Dendritic cell treated with granulocyte-macrophage colony-stimulating factor and Interleukin-4, amounts not matched to agents 40 ng/mL and 50 ng/mL, for 4 days (primary cell): ENCODE measurements around the gene MUC6.

Experiments
- H3K27ac Mint-ChIP-seq: one replicate; pipeline ENCODE4 v1.8.0; 2022; ENCODE audit warnings: mild to moderate bottlenecking, mixed read lengths
- H3K27me3 Mint-ChIP-seq: one replicate; pipeline ENCODE4 v1.8.0; 2022; ENCODE audit warnings: mild to moderate bottlenecking, mixed read lengths
- H3K36me3 Mint-ChIP-seq: one replicate; pipeline ENCODE4 v1.8.0; 2022; ENCODE audit warnings: low read depth, mixed read lengths
- H3K4me1 Mint-ChIP-seq: one replicate; pipeline ENCODE4 v1.8.0; 2022; ENCODE audit warnings: low read depth, mixed read lengths
- H3K4me3 Mint-ChIP-seq: one replicate; pipeline ENCODE4 v1.8.0; 2022; ENCODE audit warnings: mild to moderate bottlenecking, moderate library complexity, mixed read lengths
- H3K9me3 Mint-ChIP-seq: one replicate; pipeline ENCODE4 v1.8.0; 2022; ENCODE audit warnings: mixed read lengths
- intact Hi-C: fragments of 100-400 bp; cut with micrococcal nuclease; formaldehyde crosslinking; loops from one replicate; pipeline ENCODE4 v1.15.0; 2022

The MUC6 gene

GRCh38 chr11:1030556-1030955 lies 6.0 kb downstream of the MUC6 start:
- no peak overlapping the region for H3K4me3 Mint-ChIP-seq
- peaks cover 1% of the 10 kb centered on the region for H3K27me3 Mint-ChIP-seq
- no peak overlapping the region for H3K27ac Mint-ChIP-seq
- intact Hi-C loops = no loop called here
- peaks cover 10% of the 10 kb centered on the region for H3K4me1 Mint-ChIP-seq
- H3K9me3 Mint-ChIP-seq = peaks cover 6% of the 10 kb centered on the region
- peaks cover 90% of the 10 kb centered on the region for H3K36me3 Mint-ChIP-seq

DNA sequence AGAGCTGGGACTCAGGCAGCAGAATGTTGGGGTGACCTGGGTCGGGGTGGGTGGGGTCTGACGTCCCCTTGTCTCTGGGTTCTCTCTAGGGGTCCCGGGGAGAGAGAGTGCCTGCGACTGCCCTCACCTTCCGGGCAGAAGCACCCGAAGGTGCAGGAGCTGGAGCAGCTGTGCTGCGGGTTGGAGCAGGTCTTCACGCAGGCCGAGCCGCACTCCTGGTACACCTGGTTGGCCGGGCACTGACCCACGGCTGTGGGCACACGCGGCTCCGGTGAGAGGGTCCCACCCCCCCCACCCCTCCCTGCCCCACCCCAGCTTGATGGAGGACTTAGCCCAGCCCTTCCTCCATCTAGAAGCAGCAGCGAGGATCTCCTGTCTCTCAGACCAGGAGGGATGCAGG lies 6.4 kb downstream of the MUC6 start:
- Mint-ChIP-seq H3K36me3 (peaks cover 90% of the 10 kb centered on the region), H3K9me3 (peaks cover 6% of the 10 kb centered on the region), H3K27ac (no peak overlapping the region), H3K27me3 (peaks cover 1% of the 10 kb centered on the region), H3K4me1 (peaks cover 10% of the 10 kb centered on the region), H3K4me3 (no peak overlapping the region)
- intact Hi-C loops = no loop called here

DNA sequence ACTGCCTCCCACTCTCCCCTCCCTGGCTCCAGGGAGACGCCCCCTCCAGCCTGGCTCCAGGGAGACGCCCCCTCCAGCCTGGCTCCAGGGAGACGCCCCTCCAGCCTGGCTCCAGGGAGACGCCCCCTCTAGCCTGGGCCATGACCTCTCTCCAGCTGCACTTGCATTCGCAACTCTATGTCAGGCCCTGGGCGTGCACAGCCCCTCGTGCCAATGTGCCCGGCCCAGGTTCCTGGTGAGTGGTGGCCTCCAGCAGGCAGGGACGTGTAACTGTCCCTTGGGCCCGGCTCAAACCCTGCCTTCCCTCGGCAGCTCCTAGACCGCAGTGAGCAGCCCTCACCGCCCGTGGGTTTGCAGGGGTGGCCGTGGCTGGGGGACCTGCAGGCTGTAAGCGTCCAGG lies 6.9 kb downstream of the MUC6 start:
- intact Hi-C loops = no loop called here
- H3K9me3 Mint-ChIP-seq = peaks cover 6% of the 10 kb centered on the region
- H3K4me3 Mint-ChIP-seq = no peak overlapping the region
- no peak overlapping the region for H3K27ac Mint-ChIP-seq
- H3K4me1 Mint-ChIP-seq = peaks cover 10% of the 10 kb centered on the region
- peaks cover 1% of the 10 kb centered on the region for H3K27me3 Mint-ChIP-seq
- peaks cover 91% of the 10 kb centered on the region for H3K36me3 Mint-ChIP-seq

- no peak overlapping the region for H3K27ac Mint-ChIP-seq
- no peak overlapping the region for H3K4me3 Mint-ChIP-seq
- peaks cover 10% of the 10 kb centered on the region for H3K4me1 Mint-ChIP-seq
- peaks cover 6% of the 10 kb centered on the region for H3K9me3 Mint-ChIP-seq
- intact Hi-C loops = no loop called here
- H3K27me3 Mint-ChIP-seq = peaks cover 1% of the 10 kb centered on the region
- peaks cover 97% of the 10 kb centered on the region for H3K36me3 Mint-ChIP-seq
These were observed 7.5 kb downstream of the MUC6 start for GRCh38 chr11:1029051-1029450.

GRCh38 chr11:1028616-1029015 lies 7.9 kb downstream of the MUC6 start:
- Mint-ChIP-seq H3K36me3 (peaks cover 98% of the 10 kb centered on the region), H3K9me3 (peaks cover 6% of the 10 kb centered on the region), H3K27ac (no peak overlapping the region), H3K4me3 (no peak overlapping the region), H3K27me3 (peaks cover 1% of the 10 kb centered on the region), H3K4me1 (peaks cover 10% of the 10 kb centered on the region)
- intact Hi-C loops = no loop called here

DNA sequence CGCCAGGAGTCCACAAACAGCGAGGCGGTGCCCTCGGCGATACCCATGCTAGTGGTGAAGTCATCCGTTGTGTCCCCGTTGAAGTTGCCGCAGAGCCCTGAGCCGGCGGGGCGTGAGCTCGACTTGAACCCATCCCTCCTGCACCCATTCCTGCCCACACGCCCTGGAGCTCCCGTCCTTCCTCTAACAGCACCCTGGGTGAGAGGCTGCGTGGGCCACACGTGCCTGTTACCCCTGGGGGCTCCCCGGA lies 8.3 kb downstream of the MUC6 start:
- H3K9me3 Mint-ChIP-seq = peaks cover 6% of the 10 kb centered on the region
- peaks cover 10% of the 10 kb centered on the region for H3K4me1 Mint-ChIP-seq
- no peak overlapping the region for H3K4me3 Mint-ChIP-seq
- H3K27me3 Mint-ChIP-seq = peaks cover 1% of the 10 kb centered on the region
- H3K27ac Mint-ChIP-seq = no peak overlapping the region
- H3K36me3 Mint-ChIP-seq = peaks cover 98% of the 10 kb centered on the region
- intact Hi-C loops = no loop called here

GRCh38 chr11:1027483-1028290 lies 8.8 kb downstream of the MUC6 start:
- intact Hi-C loops = no loop called here
- Mint-ChIP-seq H3K9me3 (peaks cover 6% of the 10 kb centered on the region), H3K4me3 (no peak overlapping the region), H3K27ac (no peak overlapping the region), H3K4me1 (peaks cover 15% of the 10 kb centered on the region), H3K36me3 (peaks cover 98% of the 10 kb centered on the region), H3K27me3 (peaks cover 1% of the 10 kb centered on the region)

DNA sequence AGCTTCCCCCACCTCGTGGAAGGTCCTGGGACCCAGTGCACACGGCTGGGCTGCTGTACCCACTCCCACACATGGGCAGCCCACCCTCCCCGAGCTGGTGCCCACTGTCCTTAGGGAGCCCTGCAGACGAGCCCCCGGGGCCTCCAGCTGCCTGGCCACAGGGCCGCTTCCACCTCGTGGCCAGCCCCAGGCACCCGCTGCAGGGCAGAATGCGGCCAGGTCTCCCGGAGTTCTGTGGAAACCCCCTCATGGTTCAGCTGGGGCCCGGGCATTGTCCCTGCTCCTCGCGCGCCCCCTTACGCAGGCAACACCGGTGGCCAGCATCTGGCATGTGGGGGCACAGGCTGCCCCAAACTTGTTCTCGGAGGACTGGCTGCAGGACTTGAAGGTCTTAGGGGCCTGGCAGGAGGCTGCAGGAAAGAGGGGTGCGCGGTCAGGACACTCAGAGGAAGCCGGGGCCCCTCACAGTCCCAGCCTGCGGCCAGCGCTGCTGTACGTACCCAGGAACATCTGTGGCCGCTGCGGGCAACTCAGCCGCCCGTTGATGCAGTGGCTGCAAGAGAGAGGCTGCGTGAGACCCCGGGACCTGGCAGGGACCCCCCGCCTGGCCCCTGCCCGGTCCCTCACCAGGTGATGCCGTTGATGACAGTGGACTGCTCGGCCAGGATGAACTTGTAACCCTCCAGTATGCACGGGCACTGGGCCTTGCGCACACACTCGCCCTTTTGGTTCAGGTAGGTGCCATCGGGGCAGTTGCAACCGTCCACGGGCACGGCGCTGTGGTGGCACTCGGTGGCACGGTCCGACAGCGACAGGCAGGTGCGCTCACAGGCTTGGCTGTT lies 9.7 kb downstream of the MUC6 start:
- intact Hi-C loops = no loop called here
- Mint-ChIP-seq H3K4me3 (no peak overlapping the region), H3K36me3 (peaks cover 98% of the 10 kb centered on the region), H3K27me3 (no peaks in the 10 kb centered on the region), H3K27ac (no peak overlapping the region), H3K9me3 (peaks cover 2% of the 10 kb centered on the region), H3K4me1 (peaks cover 12% of the 10 kb centered on the region)

DNA sequence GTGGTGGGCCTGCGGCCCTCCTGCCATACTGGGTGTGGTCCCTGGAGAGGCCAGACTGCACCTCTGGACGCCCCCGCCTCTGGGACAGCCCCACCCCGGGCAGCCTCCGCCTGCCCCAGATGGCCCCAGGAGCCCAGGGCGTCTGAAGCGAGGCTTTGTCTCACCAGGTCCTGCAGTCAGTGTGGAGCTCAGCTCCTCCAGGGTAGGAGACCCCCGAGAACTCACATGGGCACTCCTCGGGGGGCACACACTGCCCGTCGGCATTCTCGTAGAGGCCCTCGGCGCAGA lies 10.4 kb downstream of the MUC6 start:
- intact Hi-C loops = no loop called here
- Mint-ChIP-seq H3K27me3 (no peaks in the 10 kb centered on the region), H3K9me3 (no peaks in the 10 kb centered on the region), H3K27ac (no peak overlapping the region), H3K4me3 (no peak overlapping the region), H3K4me1 (peaks cover 10% of the 10 kb centered on the region), H3K36me3 (peaks cover 96% of the 10 kb centered on the region)

GRCh38 chr11:1025410-1026162 lies 10.9 kb downstream of the MUC6 start:
- Mint-ChIP-seq H3K9me3 (no peaks in the 10 kb centered on the region), H3K27me3 (no peaks in the 10 kb centered on the region), H3K4me3 (no peak overlapping the region), H3K4me1 (peaks cover 10% of the 10 kb centered on the region), H3K27ac (no peak overlapping the region), H3K36me3 (peaks cover 91% of the 10 kb centered on the region)
- intact Hi-C loops = no loop called here

- Mint-ChIP-seq H3K4me1 (peaks cover 10% of the 10 kb centered on the region), H3K27ac (no peak overlapping the region), H3K36me3 (peaks cover 87% of the 10 kb centered on the region), H3K4me3 (no peak overlapping the region), H3K9me3 (no peaks in the 10 kb centered on the region), H3K27me3 (no peaks in the 10 kb centered on the region)
- intact Hi-C loops = no loop called here
These were observed 11.7 kb downstream of the MUC6 start for GRCh38 chr11:1024597-1025409.

DNA sequence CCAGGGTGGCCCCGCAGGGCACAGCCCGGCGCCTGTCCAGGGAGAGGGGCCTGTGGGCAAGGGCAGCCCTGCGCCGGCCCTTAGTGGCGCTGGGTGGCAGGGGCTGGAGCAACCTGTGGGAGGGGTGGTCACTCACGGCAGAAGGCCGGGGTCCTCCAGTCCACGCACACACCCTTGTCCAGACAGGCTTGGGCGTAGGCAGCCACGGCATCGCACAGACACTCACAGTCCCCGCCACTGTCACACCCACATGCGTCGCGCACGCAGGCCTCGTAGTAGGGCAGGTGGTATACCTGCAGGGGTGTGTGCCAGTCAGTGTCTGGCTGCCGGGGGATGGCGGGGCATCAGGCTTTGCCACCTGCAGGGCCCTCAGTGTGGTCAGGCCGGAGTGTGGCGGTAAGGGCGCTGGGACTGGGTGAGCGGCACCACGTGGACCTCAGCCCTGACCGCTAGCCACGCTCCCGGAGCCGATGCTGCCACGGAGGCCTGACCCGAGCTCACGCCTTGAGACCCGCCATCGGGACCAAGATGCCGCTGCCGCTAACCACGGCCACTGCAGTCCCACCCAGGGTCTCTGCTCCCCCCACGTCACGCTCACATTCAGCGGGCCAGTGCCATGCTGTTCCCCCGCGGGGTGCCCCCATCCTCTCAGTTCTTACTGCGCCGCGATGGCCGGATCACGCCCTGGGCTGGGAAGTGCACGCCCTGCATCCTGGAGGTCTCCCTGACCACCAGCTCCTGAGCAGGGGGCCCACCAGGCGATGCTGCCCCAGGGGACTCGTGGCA lies 12.5 kb downstream of the MUC6 start:
- Mint-ChIP-seq H3K4me3 (no peak overlapping the region), H3K27me3 (no peaks in the 10 kb centered on the region), H3K9me3 (no peaks in the 10 kb centered on the region), H3K4me1 (peaks cover 10% of the 10 kb centered on the region), H3K27ac (no peak overlapping the region), H3K36me3 (peaks cover 89% of the 10 kb centered on the region)
- intact Hi-C loops = no loop called here
